ENCODE results near the gene GRID2IP.
"Not testable (repeated sequence)": the region's sequence is repeated elsewhere in the genome, so short reads cannot be mapped to it uniquely, and the experiment has no call there.

GRID2IP gene

DNA sequence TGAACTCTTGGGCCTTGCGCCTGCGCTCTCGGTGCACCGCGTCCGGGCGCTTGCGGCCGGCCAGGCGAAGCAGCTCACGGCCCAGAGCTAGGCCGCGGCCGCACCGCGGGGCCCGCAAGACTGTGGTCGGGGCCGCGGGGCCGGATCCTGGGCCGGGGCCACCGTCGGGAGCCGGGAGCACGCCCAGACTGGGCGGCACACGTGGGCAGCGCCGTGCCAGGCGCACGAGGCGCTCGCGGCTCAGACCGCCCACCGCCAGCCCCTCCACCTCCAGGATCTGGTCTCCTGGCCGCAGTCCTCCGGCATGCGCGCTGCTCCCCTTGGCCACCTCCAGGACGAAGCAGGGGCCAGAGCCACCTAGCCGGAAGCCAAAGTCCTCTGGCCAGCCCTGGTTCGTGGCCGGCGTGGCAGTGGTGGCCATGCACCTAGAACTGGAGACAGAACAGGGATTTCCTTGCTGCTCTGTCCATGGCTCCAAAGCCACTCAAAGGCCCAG, at the start of gene GRID2IP:
Gene GRID2IP (minus strand): TSS at position 446 of the 496 bp plus-strand sequence. CDS start 25 bp downstream, at position 421.
- no peak for DNase-seq

DNA sequence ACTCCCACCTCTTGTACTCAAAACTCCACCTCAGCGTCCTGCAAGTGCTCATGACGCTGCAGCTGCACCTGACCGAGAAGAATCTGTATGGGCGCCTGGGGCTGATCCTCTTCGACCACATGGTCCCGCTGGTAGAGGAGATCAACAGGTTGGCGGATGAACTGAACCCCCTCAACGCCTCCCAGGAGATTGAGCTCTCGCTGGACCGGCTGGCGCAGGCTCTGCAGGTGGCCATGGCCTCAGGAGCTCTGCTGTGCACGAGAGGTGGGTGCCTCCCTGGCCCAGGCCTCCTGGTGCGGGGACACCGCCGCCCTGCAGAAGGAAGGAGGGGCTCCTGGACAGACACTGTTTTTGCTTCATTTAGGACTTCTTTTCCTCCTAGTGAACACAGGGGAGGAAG, 48.8 kb upstream of the GRID2IP start:
- no peak for DNase-seq

DNA sequence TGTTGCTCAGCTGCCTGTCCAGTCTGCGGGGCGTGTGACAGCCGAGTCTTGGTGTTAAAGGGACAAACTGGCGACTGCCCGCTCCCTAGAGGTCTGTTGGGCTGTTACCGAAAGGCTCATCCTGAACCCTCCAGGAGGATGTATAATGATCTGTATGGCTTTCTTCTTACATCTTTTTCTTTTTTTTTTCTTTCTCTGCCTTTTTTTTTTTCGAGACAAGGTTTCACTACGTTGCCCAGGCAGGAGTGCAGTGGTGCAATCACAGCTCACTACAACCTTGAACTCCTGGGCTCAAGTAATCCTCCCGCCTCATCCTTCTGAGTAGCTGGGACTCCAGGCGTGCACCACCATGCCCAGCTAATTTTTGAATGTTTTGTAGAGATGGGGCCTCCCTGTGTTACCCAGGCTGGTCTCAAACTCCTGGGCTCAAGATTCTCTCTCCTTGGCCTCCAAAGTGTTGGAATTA, 39.4 kb upstream of the GRID2IP start:
- no peak for DNase-seq

DNA sequence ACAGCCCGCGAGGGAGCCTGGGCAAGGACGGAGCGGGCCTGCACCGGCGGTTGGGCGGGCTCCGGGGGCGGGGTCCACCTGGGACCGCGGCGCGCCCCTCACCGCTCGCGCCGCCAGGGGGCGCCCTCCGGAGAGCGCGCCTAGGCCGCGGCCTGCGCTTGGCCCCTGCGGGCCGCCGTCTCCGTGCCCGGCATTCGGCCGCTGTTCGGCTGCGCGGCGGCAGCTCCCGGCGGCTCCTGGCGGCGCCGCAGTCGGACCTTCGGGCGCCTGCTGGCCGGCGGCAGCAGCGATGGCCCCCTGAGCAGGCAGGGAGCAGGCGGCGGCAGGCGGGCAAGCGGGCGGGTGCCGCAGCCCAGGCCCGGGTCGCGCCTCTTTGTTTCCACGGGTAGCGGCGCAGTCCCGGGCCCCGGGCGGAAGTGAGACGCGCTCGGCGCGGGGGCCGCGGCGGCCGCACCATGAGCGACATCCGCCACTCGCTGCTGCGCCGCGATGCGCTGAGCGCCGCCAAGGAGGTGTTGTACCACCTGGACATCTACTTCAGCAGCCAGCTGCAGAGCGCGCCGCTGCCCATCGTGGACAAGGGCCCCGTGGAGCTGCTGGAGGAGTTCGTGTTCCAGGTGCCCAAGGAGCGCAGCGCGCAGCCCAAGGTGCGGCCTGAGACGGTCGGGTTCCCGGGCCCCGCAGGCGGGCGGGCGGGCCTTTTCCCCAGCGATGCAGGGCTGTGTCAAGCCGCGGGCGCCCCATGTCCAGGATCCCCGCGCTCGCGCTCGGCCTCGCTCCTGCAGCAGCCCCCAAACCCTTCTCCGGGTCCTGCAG, 38.8 kb upstream of the GRID2IP start, which contains the start of gene INTS15:
Gene INTS15 (plus strand): TSS at position 193 of the 816 bp plus-strand sequence. CDS start 263 bp downstream, at position 456.
- peak; percentile 87 for DNase-seq

DNA sequence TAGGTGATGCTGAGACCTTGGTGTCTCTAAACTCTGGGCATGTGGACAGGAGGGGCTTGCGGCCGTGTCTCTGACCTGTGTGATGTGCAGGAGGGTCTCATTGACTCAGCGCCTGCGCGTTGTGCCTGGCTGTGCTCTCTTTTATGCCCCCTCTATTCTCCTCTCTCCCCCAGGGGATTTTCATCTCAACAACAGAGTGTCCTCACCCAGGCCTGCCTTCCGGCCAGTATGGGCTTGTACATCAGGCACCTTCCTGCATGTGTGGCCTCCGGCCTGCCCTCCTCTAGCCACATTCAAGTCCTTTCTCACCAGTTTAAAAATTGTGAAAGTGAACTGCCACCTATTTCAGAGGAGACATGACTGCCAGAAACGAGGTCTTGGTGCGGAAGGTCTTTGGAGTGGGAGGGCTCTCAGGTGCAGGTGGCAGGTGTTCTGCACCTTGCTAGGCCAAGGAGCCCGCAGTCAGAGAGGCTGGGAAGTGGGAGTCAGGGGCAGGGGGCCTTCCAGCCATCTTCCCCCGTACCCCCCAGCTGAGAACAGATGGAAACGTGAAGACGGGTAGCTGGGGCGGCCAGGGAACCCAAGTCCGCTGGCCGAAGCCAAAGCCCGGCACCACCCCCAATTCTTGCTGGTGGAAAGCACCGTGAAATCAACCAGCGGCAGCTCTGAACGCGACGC, 38.0 kb upstream of the GRID2IP start:
- no peak for DNase-seq

DNA sequence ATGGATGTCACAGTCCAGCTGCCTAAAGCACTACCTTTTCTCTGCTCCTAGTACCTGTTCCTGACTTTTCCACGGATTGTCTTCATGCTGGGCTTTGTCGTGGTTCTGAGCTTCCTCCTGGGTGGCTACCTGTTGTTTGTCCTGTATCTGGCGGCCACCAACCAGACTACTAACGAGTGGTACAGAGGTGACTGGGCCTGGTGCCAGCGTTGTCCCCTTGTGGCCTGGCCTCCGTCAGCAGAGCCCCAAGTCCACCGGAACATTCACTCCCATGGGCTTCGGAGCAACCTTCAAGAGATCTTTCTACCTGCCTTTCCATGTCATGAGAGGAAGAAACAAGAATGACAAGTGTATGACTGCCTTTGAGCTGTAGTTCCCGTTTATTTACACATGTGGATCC, 37.3 kb upstream of the GRID2IP start:
- DNase-seq = no peak

DNA sequence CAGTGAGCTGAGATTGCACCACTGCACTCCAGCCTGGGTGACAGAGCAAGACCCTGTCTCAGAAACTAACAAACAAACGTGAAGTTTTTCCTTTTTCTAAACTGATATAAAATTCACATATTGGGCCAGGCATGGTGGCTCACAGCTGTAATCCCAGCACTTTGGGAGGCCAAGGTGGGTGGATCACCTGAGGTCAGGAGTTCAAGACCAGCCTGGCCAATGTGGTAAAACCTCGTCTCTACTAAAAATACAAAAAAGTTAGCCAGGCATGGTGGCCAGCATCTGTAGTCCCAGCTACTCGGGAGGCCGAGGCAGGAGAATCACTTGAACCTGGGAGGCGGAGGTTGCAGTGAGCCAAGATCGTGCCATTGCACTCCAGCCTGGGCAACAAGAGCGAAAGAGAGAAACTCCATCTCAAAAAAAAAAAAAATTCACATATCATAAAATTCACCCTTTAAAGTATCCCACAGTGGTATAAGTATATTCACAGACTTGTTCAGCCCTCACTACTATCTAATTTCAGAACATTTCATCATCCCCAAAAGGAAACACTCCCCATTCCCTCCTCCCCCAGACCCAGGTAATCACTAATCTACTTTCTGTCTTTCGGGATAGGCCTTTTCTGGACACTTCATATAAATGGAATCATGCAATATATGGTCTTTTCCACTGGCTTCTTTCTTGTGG, 34.6 kb upstream of the GRID2IP start:
- not testable (repeated sequence) for DNase-seq

DNA sequence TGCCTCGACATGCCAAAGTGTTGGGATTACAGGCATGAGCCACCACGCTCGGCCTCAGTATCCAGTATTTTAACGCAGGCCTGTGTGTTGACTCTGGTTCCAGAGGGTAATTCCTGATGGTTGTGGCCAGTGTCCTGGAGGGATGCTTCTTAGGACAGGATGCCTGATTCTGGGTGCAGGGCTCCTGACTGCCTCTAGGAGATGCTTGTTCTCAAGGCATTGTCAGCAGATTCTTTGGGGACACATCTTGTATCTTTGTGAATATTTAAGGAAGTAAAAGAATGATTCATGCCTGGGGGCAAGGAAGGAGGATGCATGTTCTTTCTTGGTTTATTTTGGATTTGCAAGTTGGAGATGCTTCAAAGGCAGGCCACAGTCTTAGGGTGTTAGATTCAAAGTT, 28.2 kb upstream of the GRID2IP start:
- DNase-seq = no peak

DNA sequence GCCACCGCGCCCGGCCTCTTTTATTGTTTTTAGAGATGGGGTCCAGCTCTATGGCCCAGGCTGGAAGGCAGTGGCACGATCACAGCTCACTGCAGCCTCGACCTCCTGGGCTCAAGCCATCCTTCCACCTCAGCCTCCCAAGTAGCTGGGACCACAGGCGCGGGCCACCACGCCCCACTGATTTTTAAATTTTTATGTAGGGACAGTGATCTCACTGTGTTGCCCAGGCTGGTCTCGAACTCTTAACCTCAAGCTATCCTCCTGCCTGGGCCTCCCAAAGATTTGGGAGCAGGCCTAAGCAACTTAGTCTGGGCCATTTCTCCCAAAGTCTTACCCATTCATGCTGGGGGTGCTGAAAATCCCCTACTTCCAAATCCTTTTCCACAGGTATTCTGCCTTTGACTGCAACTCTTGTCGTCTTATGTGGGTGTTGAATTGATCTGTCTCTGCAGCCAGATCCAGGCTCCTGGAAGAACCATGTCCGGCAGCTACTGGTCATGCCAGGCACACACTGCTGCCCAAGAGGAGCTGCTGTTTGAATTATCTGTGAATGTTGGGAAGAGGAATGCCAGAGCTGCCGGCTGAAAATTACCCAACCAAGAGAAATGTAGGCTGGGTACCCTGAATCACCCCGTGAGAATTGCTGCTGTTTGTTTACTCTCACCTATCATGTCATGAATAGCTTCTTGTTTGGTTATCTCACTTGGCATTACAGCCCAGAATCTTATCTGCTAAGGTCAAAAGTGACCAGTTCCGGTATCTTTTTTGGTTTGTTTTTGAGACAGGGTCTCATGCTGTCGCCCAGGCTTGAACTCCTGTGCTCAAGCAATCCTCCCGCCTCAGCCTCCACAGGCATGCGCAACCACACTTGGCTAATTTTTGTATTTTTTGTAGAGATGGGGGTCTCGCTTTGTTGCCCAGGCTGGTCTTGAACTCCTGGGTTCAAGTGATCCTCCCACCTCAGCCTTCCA, 27.1 kb upstream of the GRID2IP start:
- no peak for DNase-seq

DNA sequence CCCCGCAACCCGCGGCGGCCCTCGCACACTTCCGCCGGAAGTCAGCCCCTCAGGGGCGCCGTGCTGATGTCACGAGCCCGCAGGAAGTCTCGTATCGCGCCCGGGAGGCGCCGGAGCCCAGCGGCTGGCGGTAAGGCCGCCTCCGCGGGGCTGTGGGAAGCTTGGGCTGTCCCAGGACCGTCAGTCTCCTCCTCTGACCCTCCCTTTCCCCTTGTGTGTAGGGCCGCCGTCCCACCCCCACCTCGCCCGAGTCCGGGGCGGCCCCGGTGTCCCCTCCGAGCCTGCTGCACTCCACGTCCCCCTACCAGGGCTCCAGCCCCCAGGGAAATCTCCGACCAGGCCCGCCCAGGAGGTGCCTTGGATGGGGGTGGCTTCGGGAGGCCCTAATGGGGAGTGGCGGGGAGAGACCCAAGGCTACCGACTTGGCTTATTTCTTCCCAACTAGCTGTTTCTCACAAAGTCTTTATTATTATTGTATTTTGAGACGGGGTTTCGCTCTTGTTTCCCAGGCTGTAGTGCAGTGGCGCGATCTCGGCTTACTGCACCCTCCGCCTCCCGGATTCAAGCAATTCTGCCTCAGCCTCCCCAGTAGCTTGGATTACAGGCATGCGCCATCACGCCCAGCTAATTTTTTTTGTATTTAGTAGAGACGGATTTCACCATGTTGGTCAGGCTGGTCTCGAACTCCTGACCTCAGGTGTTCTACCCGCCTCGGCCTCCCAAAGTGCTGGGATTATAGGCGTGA, 26.3 kb upstream of the GRID2IP start, which contains the start of gene ZDHHC4:
Gene ZDHHC4 (plus strand): TSS at position 86 of the 745 bp plus-strand sequence. CDS start 3,108 bp downstream, outside the sequence.
- peak; percentile 89 for DNase-seq

DNA sequence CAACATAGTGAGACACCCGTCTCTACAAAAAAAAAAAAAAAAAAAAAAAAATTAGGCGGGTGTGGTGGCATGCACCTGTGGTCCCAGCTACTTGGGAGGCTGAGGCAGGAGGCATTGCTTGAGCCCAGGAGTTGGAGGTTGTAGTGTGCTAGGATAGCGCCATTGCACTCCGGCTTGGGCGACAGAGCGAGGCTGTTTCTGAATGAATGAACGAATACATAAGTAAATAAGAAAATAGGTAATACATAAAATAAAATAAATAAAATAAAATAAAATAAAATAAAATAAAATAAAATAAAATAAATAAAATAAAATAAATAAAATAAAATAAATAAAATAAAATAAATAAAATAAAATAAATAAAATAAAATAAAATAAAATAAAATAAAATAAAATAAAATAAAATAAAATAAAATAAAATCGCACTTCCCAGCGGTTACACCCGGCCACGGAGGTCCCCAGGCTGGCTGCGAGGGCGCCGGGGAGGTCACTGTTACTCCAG, 25.7 kb upstream of the GRID2IP start:
- DNase-seq = peak; percentile 21

DNA sequence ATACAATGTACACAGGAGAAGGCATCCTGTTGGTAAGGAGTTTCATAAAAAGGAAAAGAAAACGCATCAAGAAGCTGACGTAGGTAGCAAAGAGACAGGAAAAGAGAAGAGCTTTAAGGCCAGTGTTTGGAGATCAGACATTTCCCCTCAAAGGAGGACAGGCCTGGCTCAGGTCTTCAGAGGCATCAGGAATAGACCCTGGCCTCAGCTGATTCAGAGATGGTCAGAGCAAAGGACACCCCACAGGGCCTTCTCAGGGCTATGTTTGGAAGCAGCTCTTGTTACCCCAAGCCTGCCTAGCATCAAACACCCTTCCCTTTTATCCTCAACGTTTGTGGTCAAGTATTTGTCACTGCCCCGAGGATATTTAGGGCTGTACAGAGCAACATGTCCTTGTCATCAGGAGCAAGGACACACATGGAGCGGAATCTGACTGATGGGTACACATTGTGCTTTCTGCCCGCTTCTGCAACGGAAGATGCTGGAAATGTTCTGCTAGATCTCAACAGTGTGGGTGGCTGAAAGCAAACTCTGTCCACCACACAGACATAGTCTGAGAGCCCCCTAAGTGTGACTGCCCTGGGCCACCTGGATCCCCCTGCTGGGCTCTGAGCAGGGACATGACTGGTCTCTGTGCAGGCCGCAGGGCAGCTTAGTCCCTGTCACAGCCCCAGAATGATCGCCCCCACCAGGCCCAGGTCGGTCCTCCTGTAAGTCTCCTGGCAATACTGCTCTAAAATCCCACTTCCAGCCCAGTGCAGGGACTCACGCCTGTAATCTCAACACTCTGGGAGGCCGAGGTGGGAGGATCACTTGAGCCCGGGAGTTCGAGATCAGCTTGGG, 25.0 kb upstream of the GRID2IP start:
- DNase-seq = no peak

DNA sequence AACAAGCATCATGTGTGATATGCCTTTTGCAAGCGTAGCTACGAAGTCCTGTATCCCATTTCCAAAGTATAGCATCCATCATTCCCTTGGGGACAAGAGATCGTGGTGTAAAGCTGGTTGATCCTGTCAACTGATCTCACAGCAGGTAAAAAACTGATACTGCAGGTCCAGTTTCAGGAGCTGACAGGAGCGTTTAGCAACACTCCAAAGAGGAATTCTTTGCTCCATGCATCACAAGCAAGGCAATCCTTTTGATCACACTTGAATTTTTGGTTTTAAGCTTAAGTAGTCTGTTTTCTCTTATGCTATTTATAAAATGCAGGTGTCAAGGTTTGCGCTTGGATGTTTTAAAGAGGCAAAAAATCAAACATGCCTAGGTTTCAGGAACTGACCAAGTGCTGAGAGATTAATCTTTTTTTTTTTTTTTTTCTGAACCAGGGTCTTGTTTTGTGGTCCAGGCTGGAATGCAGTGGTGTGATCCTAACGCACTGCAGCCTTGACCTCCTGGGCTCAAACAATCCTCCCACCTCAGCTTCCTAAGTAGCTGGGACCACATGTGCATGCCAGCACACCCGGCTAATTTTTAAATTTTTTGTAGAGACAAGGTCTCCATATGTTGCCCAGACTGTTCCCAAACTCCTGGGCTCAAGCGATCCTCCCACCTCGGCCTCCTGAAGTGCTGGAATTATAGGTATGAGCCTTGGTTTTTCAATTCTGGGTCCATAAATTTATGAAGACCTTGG, 24.2 kb upstream of the GRID2IP start:
- DNase-seq = no peak

DNA sequence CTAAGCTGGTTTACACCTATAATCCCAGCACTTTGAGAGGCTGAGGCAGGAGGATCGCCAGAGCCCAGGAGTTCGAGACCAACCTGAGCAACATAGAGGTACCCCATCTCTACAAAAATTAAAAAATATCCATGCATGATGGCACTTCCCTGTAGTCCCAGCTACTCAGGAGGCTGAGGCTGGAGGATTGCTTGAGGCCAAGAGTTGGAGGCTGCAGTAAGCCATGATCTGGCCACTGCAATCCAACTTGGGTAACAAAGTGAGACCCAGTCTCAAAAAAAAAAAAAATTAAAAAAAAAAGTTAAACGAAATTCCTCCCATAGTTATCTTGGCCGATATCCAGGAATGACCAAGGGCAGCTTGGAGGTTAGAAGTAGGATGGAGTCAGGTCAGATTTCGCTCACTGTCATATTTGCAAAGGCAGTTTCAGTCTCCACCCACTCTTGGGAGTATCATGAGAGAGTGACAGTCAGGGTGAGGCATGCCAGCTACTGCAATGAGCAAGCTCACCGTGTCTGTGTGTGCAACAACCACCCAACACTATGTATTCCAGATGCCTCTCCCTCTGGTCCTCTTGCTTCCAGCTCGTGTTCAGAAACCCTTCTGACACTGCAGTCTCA, 20.0 kb upstream of the GRID2IP start:
- DNase-seq = no peak

DNA sequence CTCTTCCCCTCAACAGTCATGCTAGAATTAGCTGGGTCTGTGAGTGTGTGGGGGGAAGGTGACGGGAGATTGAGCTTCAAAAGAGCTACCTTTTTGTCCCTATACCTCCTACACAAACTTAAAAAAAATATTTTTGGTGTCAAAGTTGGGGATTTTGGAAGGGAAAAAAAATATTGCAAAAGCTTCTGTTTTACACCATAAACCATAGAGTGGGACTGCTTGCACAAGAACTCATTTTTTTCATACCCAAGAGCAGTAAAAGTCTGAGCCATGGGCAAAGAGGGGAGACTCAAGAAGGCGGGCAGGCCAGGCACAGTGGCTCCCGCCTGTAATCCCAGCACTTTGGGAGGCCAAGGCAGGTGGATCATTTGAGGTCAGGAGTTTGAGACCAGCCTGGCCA, 16.6 kb upstream of the GRID2IP start:
- DNase-seq = no peak

DNA sequence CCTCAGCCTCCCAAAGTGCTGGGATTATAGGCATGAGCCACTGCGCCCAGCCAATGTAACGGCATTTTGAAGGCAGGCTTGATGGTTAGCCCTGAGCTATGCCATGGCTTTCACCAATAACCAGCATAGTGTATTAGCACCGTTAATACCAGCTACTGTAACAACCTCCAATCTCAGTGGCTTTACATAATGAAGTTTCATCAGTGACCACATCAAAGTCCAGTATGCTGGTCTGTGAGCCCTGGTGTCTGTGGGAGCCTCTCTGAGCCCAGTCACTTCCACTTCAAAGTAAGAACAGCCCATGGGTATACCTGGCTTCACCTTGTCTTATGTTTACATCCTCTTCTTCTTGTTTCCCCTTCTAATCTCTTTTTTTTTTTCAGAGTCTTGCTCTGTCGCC, 14.4 kb upstream of the GRID2IP start:
- no peak for DNase-seq

DNA sequence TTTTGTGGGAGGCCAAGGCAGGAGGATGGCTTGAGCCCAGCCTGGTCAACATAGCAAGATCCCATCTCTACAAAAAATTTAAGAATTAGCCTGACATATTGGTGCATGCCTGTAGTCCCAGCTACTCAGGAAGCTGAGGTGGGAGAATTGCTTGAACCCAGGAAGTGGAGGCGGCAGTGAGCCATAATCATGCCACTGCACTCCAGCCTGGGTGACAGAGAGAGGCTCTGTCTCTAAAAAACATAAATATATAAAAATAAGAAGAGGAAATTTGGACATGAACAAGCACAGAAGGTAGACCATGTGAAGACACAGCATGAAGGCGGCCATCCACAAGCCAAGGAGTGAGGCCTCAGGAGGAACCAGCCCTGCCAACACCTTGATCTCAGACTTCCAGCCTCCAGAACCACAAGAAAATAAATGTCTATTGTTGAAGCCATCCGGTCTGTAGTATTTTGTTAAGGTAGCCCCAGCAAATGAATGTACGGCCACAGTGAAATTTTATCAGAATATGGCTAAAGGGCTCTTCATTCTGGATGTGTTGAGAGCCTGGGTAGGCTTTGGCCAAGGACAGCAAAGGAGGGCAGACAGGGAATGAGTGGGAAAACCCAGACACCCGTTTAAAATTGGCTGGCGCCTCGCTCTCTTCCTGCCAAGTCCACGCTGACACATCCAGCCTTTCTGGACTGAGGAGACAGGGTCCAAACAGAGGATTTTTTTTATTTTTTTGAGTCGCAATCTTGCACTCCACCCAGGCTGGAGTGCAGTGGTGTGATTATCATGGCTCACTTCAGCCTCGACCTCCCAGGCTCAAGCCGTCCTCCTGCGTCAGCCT, 12.9 kb upstream of the GRID2IP start:
- no peak for DNase-seq

DNA sequence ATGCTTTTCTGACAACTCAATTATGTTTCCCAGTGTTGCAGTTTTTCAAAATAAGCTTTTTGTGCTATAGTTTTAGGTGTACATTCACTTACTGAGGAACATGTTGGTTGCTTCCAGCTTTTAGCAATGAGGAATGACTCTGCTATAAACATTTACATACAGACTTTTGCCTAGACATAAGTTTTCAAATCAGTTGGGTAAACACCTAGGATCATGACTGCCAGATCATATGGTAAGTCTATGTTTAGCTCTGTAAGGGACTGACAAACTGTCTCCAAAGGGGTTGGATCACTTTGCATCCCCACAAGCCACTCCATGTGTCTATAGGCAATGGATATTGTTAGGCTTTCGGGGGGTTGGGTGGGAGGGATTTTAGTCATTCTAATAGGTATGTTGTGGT, 10.8 kb upstream of the GRID2IP start:
- no peak for DNase-seq
